Epithelial cell of prostate (primary cell): ENCODE data around the gene KIAA0040.
"Not testable (repeated sequence)": the region's sequence is repeated elsewhere in the genome, so short reads cannot be mapped to it uniquely, and the experiment has no call there.

Experiments
- DNase-seq: peaks from one replicate; pipeline ENCODE4 v3.0.0-alpha.2; 2011; ENCODE audit warnings: low read depth, low spot score
- H3K27ac ChIP-seq: fragments of 450-650 bp; 2 replicates; pipeline ENCODE4 v1.5.1; 2017; ENCODE audit warnings: mild to moderate bottlenecking

KIAA0040 gene

GRCh38 chr1:175116903-175117302 lies 75.7 kb downstream of the KIAA0040 start:
- no peak for DNase-seq
- H3K27ac ChIP-seq: no peak overlapping the region

DNA sequence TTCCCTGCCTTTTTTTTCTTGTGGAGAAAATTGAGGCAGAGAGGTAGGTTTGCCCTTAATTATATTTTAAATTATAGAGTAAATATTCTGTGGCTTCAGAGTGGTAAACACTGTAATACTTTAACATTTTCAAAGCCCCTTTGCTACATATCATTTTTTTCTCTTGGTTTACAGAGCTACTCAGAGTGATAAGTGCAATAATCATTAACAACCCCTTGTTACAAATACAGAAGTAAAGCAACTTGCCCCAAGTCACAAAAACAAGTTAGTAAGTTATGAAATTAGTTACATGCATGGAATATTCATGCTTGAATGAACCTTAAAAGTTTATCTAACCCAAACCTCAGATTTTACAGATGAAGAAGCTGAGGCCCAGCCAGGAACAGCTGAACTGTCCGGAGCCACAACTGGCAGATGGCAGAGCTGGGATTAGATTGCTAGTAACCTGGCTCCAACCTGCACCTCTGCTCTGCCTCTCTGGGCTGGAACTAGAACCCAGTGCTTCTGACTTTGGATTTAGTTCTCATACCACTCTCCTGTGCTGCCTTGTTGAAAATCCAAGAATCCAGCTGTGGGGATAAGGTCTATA lies 76.3 kb downstream of the KIAA0040 start:
- no peak for DNase-seq
- H3K27ac ChIP-seq: no peak overlapping the region

DNA sequence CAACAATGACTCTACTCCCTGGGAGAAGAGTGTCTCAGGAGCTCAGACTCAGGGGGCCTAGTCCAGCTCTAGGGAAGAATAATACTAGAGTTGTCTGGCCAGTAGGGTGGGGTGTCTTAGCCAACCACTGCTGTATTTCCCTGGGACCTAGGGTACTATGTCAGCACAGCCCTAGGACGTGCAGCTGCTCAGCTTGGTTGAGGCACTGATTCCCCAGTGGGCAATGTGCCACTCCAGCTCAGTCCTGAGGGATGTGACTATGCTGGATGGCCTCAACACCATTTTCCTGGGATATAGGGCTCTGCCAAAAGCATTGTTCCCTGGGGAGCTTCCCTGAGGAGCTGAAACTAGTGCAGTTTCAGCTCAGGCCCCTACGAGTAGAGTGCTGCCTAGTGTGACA lies 77.6 kb downstream of the KIAA0040 start:
- H3K27ac ChIP-seq: no peak overlapping the region
- DNase-seq: no peak

DNA sequence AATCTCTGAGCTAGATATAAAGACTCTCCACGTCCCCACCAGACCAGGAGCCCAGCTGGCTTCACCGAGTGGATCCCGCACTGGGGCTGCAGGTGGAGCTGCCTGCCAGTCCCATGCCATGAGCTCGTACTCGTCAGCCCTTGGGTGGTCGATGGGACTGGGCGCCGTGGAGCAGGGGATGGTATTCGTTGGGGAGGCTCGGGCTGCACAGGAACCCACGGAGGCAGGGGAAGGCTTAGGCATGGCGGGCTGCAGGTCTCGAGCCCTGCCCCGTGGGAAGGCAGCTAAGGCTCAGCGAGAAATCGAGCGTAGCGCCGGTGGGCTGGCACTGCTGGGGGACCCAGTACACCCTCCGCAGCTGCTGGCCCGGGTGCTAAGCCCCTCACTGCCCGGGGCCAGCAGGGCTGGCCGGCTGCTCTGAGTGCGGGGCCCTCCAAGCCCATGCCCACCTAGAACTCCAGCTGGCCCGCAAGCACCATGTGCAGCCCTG lies 84.2 kb downstream of the KIAA0040 start:
- not testable (repeated sequence) for DNase-seq, H3K27ac ChIP-seq
